Measurements from ENCODE around the gene AP5S1.

The AP5S1 gene

GRCh38 chr20:3847429-3847940 lies 27.1 kb downstream of the AP5S1 start:
- TF ChIP-seq SIN3A (IDR thresholded peaks at IDR 0.05; ENCODE audit: borderline replicate concordance, insufficient read depth, low read length) (no peak), FOXP2 (optimal IDR thresholded peaks at IDR 0.05; ENCODE audit: borderline replicate concordance, extremely low read depth, extremely low read length, insufficient read depth) (no peak), REST (IDR thresholded peaks at IDR 0.05; ENCODE audit: insufficient read depth in 1 of 2, low read depth in 2 of 2, low read length in 2 of 2) (no peak), TAF1 (IDR thresholded peaks at IDR 0.05; ENCODE audit: borderline replicate concordance, insufficient read depth, low read length) (no peak), POLR2AphosphoS5 (IDR thresholded peaks at IDR 0.05; ENCODE audit: low read depth, low read length) (no peak)

- no peak for TF ChIP-seq POLR2AphosphoS5 (IDR thresholded peaks at IDR 0.05; ENCODE audit: low read depth, low read length)
- TF ChIP-seq SIN3A (IDR thresholded peaks at IDR 0.05; ENCODE audit: borderline replicate concordance, insufficient read depth, low read length) = no peak
- TF ChIP-seq FOXP2 (optimal IDR thresholded peaks at IDR 0.05; ENCODE audit: borderline replicate concordance, extremely low read depth, extremely low read length, insufficient read depth) = no peak
- TF ChIP-seq REST (IDR thresholded peaks at IDR 0.05; ENCODE audit: insufficient read depth in 1 of 2, low read depth in 2 of 2, low read length in 2 of 2) = no peak
- no peak for TF ChIP-seq TAF1 (IDR thresholded peaks at IDR 0.05; ENCODE audit: borderline replicate concordance, insufficient read depth, low read length)
Measured at GRCh38 chr20:3848565-3848964, 28.2 kb downstream of the AP5S1 start.

- TF ChIP-seq REST (IDR thresholded peaks at IDR 0.05; ENCODE audit: insufficient read depth in 1 of 2, low read depth in 2 of 2, low read length in 2 of 2) (no peak), POLR2AphosphoS5 (IDR thresholded peaks at IDR 0.05; ENCODE audit: low read depth, low read length) (no peak), TAF1 (IDR thresholded peaks at IDR 0.05; ENCODE audit: borderline replicate concordance, insufficient read depth, low read length) (no peak), FOXP2 (optimal IDR thresholded peaks at IDR 0.05; ENCODE audit: borderline replicate concordance, extremely low read depth, extremely low read length, insufficient read depth) (no peak), SIN3A (IDR thresholded peaks at IDR 0.05; ENCODE audit: borderline replicate concordance, insufficient read depth, low read length) (no peak)
Measured at GRCh38 chr20:3854462-3854871, 34.1 kb downstream of the AP5S1 start.

GRCh38 chr20:3857405-3857804 lies 37.1 kb downstream of the AP5S1 start:
- no peak for TF ChIP-seq REST (IDR thresholded peaks at IDR 0.05; ENCODE audit: insufficient read depth in 1 of 2, low read depth in 2 of 2, low read length in 2 of 2)
- TF ChIP-seq TAF1 (IDR thresholded peaks at IDR 0.05; ENCODE audit: borderline replicate concordance, insufficient read depth, low read length) = no peak
- TF ChIP-seq POLR2AphosphoS5 (IDR thresholded peaks at IDR 0.05; ENCODE audit: low read depth, low read length) = no peak
- no peak for TF ChIP-seq SIN3A (IDR thresholded peaks at IDR 0.05; ENCODE audit: borderline replicate concordance, insufficient read depth, low read length)
- TF ChIP-seq FOXP2 (optimal IDR thresholded peaks at IDR 0.05; ENCODE audit: borderline replicate concordance, extremely low read depth, extremely low read length, insufficient read depth) = no peak

- TF ChIP-seq SIN3A (IDR thresholded peaks at IDR 0.05; ENCODE audit: borderline replicate concordance, insufficient read depth, low read length) (no peak), FOXP2 (optimal IDR thresholded peaks at IDR 0.05; ENCODE audit: borderline replicate concordance, extremely low read depth, extremely low read length, insufficient read depth) (no peak)
Measured at GRCh38 chr20:3858689-3859088, 38.3 kb downstream of the AP5S1 start.
